ENCODE results near the gene KRT78.

GRCh38 chr12:52827499-52828090, 21.2 kb downstream of the KRT78 start:
- TF ChIP-seq, protein P1, sequence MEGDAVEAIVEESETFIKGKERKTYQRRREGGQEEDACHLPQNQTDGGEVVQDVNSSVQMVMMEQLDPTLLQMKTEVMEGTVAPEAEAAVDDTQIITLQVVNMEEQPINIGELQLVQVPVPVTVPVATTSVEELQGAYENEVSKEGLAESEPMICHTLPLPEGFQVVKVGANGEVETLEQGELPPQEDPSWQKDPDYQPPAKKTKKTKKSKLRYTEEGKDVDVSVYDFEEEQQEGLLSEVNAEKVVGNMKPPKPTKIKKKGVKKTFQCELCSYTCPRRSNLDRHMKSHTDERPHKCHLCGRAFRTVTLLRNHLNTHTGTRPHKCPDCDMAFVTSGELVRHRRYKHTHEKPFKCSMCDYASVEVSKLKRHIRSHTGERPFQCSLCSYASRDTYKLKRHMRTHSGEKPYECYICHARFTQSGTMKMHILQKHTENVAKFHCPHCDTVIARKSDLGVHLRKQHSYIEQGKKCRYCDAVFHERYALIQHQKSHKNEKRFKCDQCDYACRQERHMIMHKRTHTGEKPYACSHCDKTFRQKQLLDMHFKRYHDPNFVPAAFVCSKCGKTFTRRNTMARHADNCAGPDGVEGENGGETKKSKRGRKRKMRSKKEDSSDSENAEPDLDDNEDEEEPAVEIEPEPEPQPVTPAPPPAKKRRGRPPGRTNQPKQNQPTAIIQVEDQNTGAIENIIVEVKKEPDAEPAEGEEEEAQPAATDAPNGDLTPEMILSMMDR (IDR thresholded peaks at IDR 0.05; ENCODE audit: low read depth, low read length, poor library complexity, severe bottlenecking), result no peak
- TF ChIP-seq EZH2phosphoT487 (IDR thresholded peaks at IDR 0.05; ENCODE audit: borderline replicate concordance, low read length), result no peak
